Frontal cortex (tissue), 4 donors: Measurements from ENCODE around the gene EZH1. TPM values are rescaled to one million over a fixed set of nuclear protein-coding genes. Genes with fewer than 3 reads are reported as not detected.
A peak's percentile ranks its signal among the peaks of the same experiment; 100 is the strongest.
"Not testable (repeated sequence)": the region's sequence is repeated elsewhere in the genome, so short reads cannot be mapped to it uniquely, and the experiment has no call there.

Experiments
- DNase-seq, 2 donors: peaks; one replicate each; pipeline ENCODE4 v3.0.0; 2012; ENCODE audit warnings: low spot score in 2 of 2
- FAIRE-seq: peaks from 2 replicates; lab custom pipeline; 2012; peaks lifted over from hg19 to GRCh38; lab: Jason Lieb, UNC
- total RNA-seq: library from RNA; depleted of rRNA; stranded (reverse); fragments of >200 nt; gene quantifications from one replicate; pipeline ENCODE4 v1.2.3, GENCODE V29; 2014
- donor health status: control.
- donor health status: control.
- donor health status: control.

Gene EZH1
- total RNA-seq, 1 donor from 2014 or later: 24.9 TPM

- DNase-seq (peak; percentile 76 to 87), FAIRE-seq (no peak)
Measured at GRCh38 chr17:42773290-42774035, 28.6 kb upstream of the EZH1 start, which contains the start of gene VPS25. Gene VPS25 (plus strand): TSS chr17:42773449. CDS start chr17:42773476, 27 bp downstream.

GRCh38 chr17:42772945-42773289 is 28.1 kb upstream of the EZH1 start:
- DNase-seq (no peak), FAIRE-seq (no peak)

- not testable (repeated sequence) for DNase-seq, FAIRE-seq
Measured at GRCh38 chr17:42769964-42770363, 25.1 kb upstream of the EZH1 start.

- not testable (repeated sequence) for FAIRE-seq
Measured at GRCh38 chr17:42768006-42768405, 23.2 kb upstream of the EZH1 start.

GRCh38 chr17:42767512-42767911 is 22.7 kb upstream of the EZH1 start:
- DNase-seq: no peak
- FAIRE-seq: no peak

More at GRCh38 chr17:42768006-42768405, 23.2 kb upstream of the EZH1 start:
- not testable (repeated sequence) for DNase-seq

GRCh38 chr17:42766124-42766523 is 21.3 kb upstream of the EZH1 start:
- DNase-seq (no peak), FAIRE-seq (no peak)

- FAIRE-seq: no peak
- no peak for DNase-seq
Measured at GRCh38 chr17:42761638-42762037, 16.8 kb upstream of the EZH1 start.

GRCh38 chr17:42760652-42761581 is 16.1 kb upstream of the EZH1 start, which contains the start of gene RAMP2:
Gene RAMP2 (plus strand): TSS chr17:42761227. CDS start chr17:42761262, 35 bp downstream.
- DNase-seq: peak in 1 of 2 donors; percentile 52
- no peak for FAIRE-seq

GRCh38 chr17:42759982-42760651 is 15.3 kb upstream of the EZH1 start:
- DNase-seq: no peak
- no peak for FAIRE-seq

GRCh38 chr17:42754782-42755181 is 9.9 kb upstream of the EZH1 start:
- FAIRE-seq (no peak), DNase-seq (no peak)

- no peak for DNase-seq
Measured at GRCh38 chr17:42751628-42752027, 6.8 kb upstream of the EZH1 start.

GRCh38 chr17:42750739-42751344 is 6.0 kb upstream of the EZH1 start:
- FAIRE-seq: no peak

More at GRCh38 chr17:42751628-42752027, 6.8 kb upstream of the EZH1 start:
- no peak for FAIRE-seq

GRCh38 chr17:42748908-42749798 is 4.3 kb upstream of the EZH1 start:
- no peak for FAIRE-seq
- DNase-seq: no peak

More at GRCh38 chr17:42750739-42751344, 6.0 kb upstream of the EZH1 start:
- no peak for DNase-seq

GRCh38 chr17:42748202-42748907 is 3.5 kb upstream of the EZH1 start:
- DNase-seq (no peak), FAIRE-seq (no peak)

- DNase-seq (peak; percentile 60 to 63), FAIRE-seq (no peak)
Measured at GRCh38 chr17:42744283-42744805, 496 bp downstream of the EZH1 start.

GRCh38 chr17:42743595-42744282 is 1.1 kb downstream of the EZH1 start:
- peak in 1 of 2 donors; percentile 32 for DNase-seq
- no peak for FAIRE-seq

GRCh38 chr17:42742916-42743315 is 1.9 kb downstream of the EZH1 start:
- DNase-seq, FAIRE-seq: not testable (repeated sequence)
